ENCODE results near the gene TMEM132A. TPM values are rescaled to one million over a fixed set of nuclear protein-coding genes. Genes with fewer than 3 reads are reported as not detected.

Gene TMEM132A
- total RNA-seq, result 1 to 10 TPM; 3.3 to 5.7 TPM

- intact Hi-C loops (cut with micrococcal nuclease), result loop anchor here (1.0 kb wide), 1 partner anchor 9 kb away; no protein-coding TSS in a partner anchor
- Mint-ChIP-seq H3K27ac (no peak within 1 kb of the TSS), H3K4me1 (ENCODE audit: low read depth) (peaks cover 22% of the 10 kb centered on the region), H3K36me3 (peaks cover 39% of the 10 kb centered on the region), H3K4me3 (peak within 1 kb of the TSS; percentile 46), H3K9me3 (no peaks in the 10 kb centered on the region), H3K27me3 (peaks cover 23% of the 10 kb centered on the region)
- ChIA-PET POLR2A (no interaction called here), CTCF (interaction anchor here (0.6 to 1.0 kb wide), 2 partner anchors 9 to 46 kb away, joined by 3 to 5 read pairs; no protein-coding TSS in a partner anchor)
- no peak for DNase-seq
Observed at GRCh38 chr11:60924110-60924905, at the start of gene TMEM132A. TMEM132A (plus strand) TSS chr11:60924460; CDS start chr11:60924634, 174 bp downstream.

- DNase-seq, result no peak
- intact Hi-C loops (cut with micrococcal nuclease), result no loop called here
- Mint-ChIP-seq H3K27me3 (no peaks in the 10 kb centered on the region), H3K9me3 (no peaks in the 10 kb centered on the region), H3K4me3 (no peak overlapping the region), H3K27ac (no peak overlapping the region), H3K4me1 (ENCODE audit: low read depth) (peaks cover 5% of the 10 kb centered on the region), H3K36me3 (peaks cover 17% of the 10 kb centered on the region)
- ChIA-PET CTCF (interaction anchor here (0.8 to 4.4 kb wide), 4 partner anchors 24 to 116 kb away, joined by 3 to 15 read pairs (median 6); no protein-coding TSS in a partner anchor), POLR2A (no interaction called here)
Observed at GRCh38 chr11:60875366-60876167, 48.7 kb upstream of the TMEM132A start.

DNA sequence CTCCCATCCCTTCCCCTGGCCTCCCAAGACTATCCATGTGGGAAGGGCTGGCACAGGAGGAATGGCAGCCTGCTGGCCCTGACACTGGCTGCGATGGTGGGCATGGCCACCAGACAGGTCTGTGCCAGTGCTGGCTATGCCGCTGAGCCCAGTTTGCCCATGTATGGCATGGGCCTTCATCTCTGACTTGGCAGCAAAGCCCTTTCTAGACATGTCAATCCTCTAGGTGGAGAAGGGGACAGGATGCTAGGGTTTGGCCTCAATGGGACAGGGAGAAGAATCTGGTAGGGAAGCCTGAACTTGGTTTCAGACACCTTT is 48.1 kb upstream of the TMEM132A start:
- Mint-ChIP-seq H3K36me3 (peaks cover 23% of the 10 kb centered on the region), H3K4me1 (ENCODE audit: low read depth) (peaks cover 5% of the 10 kb centered on the region), H3K27me3 (no peaks in the 10 kb centered on the region), H3K27ac (no peak overlapping the region), H3K4me3 (no peak overlapping the region), H3K9me3 (no peaks in the 10 kb centered on the region)
- no peak for DNase-seq
- ChIA-PET POLR2A (no interaction called here), CTCF (interaction anchor here (2.1 to 4.4 kb wide), 2 partner anchors 23 to 45 kb away, joined by 8 to 15 read pairs; no protein-coding TSS in a partner anchor)
- intact Hi-C loops (cut with micrococcal nuclease), result no loop called here

GRCh38 chr11:60878245-60879101 is 45.8 kb upstream of the TMEM132A start:
- DNase-seq, result no peak
- H3K4me1 Mint-ChIP-seq (ENCODE audit: low read depth), result no peaks in the 10 kb centered on the region
- POLR2A ChIA-PET, result no interaction called here
- intact Hi-C loops (cut with micrococcal nuclease), result no loop called here
- H3K27me3 Mint-ChIP-seq, result no peaks in the 10 kb centered on the region
- H3K27ac Mint-ChIP-seq, result no peak overlapping the region
- no peak overlapping the region for H3K4me3 Mint-ChIP-seq
- H3K9me3 Mint-ChIP-seq, result no peaks in the 10 kb centered on the region
- CTCF ChIA-PET, result interaction anchor here (1.0 kb wide), 1 partner anchor 21 kb away, joined by 3 read pairs; no protein-coding TSS in a partner anchor
- peaks cover 27% of the 10 kb centered on the region for H3K36me3 Mint-ChIP-seq

GRCh38 chr11:60879104-60879503 is 45.2 kb upstream of the TMEM132A start:
- Mint-ChIP-seq H3K27me3 (no peaks in the 10 kb centered on the region), H3K9me3 (no peaks in the 10 kb centered on the region), H3K4me3 (no peak overlapping the region), H3K4me1 (ENCODE audit: low read depth) (no peaks in the 10 kb centered on the region), H3K36me3 (peaks cover 32% of the 10 kb centered on the region), H3K27ac (no peak overlapping the region)
- no peak for DNase-seq
- intact Hi-C loops (cut with micrococcal nuclease), result no loop called here
- POLR2A ChIA-PET, result no interaction called here
- CTCF ChIA-PET, result no interaction called here

DNA sequence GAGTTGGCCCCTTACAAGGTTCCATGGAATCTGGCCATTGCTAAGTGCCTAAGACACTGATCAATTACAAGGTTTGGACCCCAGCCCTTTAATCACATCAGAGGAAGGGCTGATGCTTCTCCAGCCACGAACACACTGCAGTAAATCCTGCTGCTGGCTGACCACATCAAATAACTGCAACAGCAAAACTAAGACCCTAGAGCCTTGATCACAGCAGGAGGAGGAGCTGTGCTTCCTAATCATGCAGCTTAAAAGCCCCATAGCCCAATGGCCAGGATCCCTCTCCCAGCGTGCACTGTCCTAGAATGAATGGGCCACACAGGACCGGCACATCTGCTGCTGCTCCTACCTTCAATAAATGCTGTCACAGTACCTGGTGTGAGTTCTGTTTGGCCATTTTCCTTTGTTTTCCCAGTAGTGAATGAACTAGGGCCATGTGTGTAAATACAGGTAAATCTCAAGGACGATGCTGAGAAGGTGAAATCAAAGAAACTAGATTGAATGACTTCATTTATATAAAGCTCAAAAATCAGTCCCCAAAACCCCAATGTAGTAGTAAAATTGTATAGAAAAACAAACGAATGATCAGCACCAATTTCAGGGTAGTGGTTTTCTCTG is 44.2 kb upstream of the TMEM132A start:
- Mint-ChIP-seq H3K4me3 (no peak overlapping the region), H3K9me3 (no peaks in the 10 kb centered on the region)
- CTCF ChIA-PET, result interaction anchor here (1.2 to 1.4 kb wide), 2 partner anchors 19 to 49 kb away, joined by 3 read pairs; no protein-coding TSS in a partner anchor

DNA sequence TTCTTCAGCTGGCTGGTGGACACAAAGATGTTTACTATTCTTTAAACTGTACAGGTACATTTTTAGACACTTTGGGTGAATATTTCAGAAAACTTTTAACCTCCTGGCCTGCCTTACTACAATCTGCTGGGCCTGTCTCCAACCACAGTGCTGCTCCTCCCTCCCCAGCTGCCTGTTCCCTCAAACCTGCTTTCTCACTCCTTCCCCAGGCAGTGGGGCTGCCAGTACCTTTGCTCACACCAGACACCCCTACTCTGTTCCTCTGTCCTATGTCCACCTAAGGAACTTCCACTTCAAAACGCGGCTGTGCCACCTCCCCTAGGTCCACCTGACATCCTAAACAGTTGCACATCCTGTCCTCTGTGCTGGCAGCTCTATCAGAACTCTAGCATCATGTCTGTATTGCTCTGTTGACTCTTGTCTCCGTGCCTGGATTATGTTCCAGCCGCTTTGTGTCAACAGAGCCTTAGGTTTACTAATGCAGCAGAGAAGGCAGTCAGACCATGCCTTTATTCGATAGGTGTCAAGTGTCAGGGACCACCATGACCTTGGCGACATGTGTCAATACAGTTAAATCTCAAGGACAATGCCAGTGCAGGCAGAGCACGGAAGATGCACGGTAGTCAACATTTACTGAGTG is 43.5 kb upstream of the TMEM132A start:
- POLR2A ChIA-PET, result no interaction called here
- Mint-ChIP-seq H3K27me3 (no peaks in the 10 kb centered on the region), H3K4me1 (ENCODE audit: low read depth) (no peaks in the 10 kb centered on the region), H3K9me3 (no peaks in the 10 kb centered on the region), H3K27ac (no peak overlapping the region), H3K4me3 (no peak overlapping the region), H3K36me3 (peaks cover 40% of the 10 kb centered on the region)
- no peak for DNase-seq
- intact Hi-C loops (cut with micrococcal nuclease), result no loop called here
- CTCF ChIA-PET, result interaction anchor here (1.2 to 1.4 kb wide), 2 partner anchors 19 to 50 kb away, joined by 3 read pairs; no protein-coding TSS in a partner anchor

More for the DNA sequence above, 44.2 kb upstream of the TMEM132A start:
- Mint-ChIP-seq H3K27me3 (no peaks in the 10 kb centered on the region), H3K27ac (no peak overlapping the region), H3K36me3 (peaks cover 34% of the 10 kb centered on the region), H3K4me1 (ENCODE audit: low read depth) (no peaks in the 10 kb centered on the region)
- DNase-seq, result no peak
- POLR2A ChIA-PET, result no interaction called here
- intact Hi-C loops (cut with micrococcal nuclease), result no loop called here

GRCh38 chr11:60887556-60887955 is 36.7 kb upstream of the TMEM132A start:
- POLR2A ChIA-PET, result interaction anchor here (1.2 kb wide), 1 partner anchor 15 kb away, joined by 5 read pairs; no protein-coding TSS in a partner anchor
- intact Hi-C loops (cut with micrococcal nuclease), result loop anchor here (1.0 kb wide), 1 partner anchor 56 kb away; no protein-coding TSS in a partner anchor
- peaks cover 40% of the 10 kb centered on the region for H3K36me3 Mint-ChIP-seq
- DNase-seq, result peak; percentile 47
- no peaks in the 10 kb centered on the region for H3K9me3 Mint-ChIP-seq
- H3K27me3 Mint-ChIP-seq, result no peaks in the 10 kb centered on the region
- no peak overlapping the region for H3K4me3 Mint-ChIP-seq
- CTCF ChIA-PET, result interaction anchor here (0.9 to 2.9 kb wide), 16 partner anchors 9 to 112 kb away, joined by 3 to 100 read pairs (median 6); partner anchors contain the start of gene PRPF19
- H3K4me1 Mint-ChIP-seq (ENCODE audit: low read depth), result no peaks in the 10 kb centered on the region
- no peak overlapping the region for H3K27ac Mint-ChIP-seq

- Mint-ChIP-seq H3K36me3 (peaks cover 43% of the 10 kb centered on the region), H3K27me3 (no peaks in the 10 kb centered on the region)
- CTCF ChIA-PET, result interaction anchor here (0.7 to 3.6 kb wide), 4 partner anchors 9 to 73 kb away, joined by 3 to 24 read pairs (median 10); no protein-coding TSS in a partner anchor
Observed at GRCh38 chr11:60889869-60890311, 34.4 kb upstream of the TMEM132A start.

DNA sequence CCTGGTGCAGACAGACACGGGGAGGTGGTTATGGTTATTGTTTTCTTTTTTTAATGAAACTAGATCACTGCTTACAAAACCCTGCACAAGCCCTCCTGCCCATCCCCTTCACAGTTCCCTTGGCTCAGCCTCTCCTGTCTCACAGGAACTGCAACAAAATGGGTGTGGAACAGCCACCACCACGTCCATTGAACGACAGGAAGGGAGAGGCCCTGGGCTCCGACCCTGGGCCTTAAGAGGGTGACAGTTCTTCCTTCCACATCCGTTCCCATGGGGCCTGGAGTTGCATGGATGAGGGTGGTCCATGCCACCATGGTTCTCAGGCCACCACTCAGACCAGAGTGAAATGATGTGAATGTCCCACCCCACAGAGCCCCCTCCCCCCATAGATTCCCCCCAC is 33.6 kb upstream of the TMEM132A start:
- no peak for DNase-seq
- Mint-ChIP-seq H3K4me3 (no peak overlapping the region), H3K9me3 (no peaks in the 10 kb centered on the region), H3K36me3 (peaks cover 44% of the 10 kb centered on the region), H3K27ac (no peak overlapping the region), H3K4me1 (ENCODE audit: low read depth) (no peaks in the 10 kb centered on the region), H3K27me3 (no peaks in the 10 kb centered on the region)
- ChIA-PET POLR2A (interaction anchor here (0.6 kb wide), 1 partner anchor 41 kb away, joined by 3 read pairs; no protein-coding TSS in a partner anchor), CTCF (interaction anchor here (0.6 to 3.6 kb wide), 3 partner anchors 9 to 59 kb away, joined by 4 to 24 read pairs (median 4); no protein-coding TSS in a partner anchor)
- intact Hi-C loops (cut with micrococcal nuclease), result no loop called here

More at GRCh38 chr11:60889869-60890311, 34.4 kb upstream of the TMEM132A start:
- no peak overlapping the region for H3K27ac Mint-ChIP-seq
- H3K4me3 Mint-ChIP-seq, result no peak overlapping the region
- no peaks in the 10 kb centered on the region for H3K9me3 Mint-ChIP-seq
- DNase-seq, result no peak
- intact Hi-C loops (cut with micrococcal nuclease), result no loop called here
- POLR2A ChIA-PET, result interaction anchor here (1.3 kb wide), 1 partner anchor 12 kb away, joined by 4 read pairs; no protein-coding TSS in a partner anchor
- no peaks in the 10 kb centered on the region for H3K4me1 Mint-ChIP-seq (ENCODE audit: low read depth)
